ENCODE measurements around the gene DCAF8L2.

DCAF8L2 gene

DNA sequence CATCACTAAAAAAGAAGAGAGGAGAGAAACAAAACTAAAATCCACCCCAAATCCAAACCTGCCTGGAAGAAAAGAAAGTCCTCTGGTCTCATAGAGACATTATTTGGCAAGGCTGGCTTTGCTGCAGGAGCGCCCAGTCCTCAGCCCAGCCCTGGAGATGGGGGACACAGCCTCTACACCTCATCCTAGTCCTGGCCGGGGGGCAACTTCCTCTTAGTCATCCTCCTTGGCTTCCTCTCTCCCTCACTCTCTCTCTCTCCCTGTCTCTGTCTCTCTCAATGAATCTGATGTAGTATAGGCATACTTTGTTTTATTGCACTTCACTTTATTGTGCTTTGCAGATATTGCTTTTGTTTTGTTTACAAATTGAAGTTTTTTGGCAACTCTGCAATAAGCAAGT lies 161.8 kb downstream of the DCAF8L2 start:
- H3K4me1 ChIP-seq = no peaks in the 10 kb centered on the region
- no peaks in the 10 kb centered on the region for H3K27me3 ChIP-seq
- H3K4me3 ChIP-seq (ENCODE audit: low read depth, low read length) = no peak overlapping the region
- H3K9me3 ChIP-seq = no peaks in the 10 kb centered on the region
- no peak for TF ChIP-seq CTCF (IDR thresholded peaks at IDR 0.05; ENCODE audit: low read depth, low read length)
- H3K36me3 ChIP-seq = no peaks in the 10 kb centered on the region
- no peak for DNase-seq

DNA sequence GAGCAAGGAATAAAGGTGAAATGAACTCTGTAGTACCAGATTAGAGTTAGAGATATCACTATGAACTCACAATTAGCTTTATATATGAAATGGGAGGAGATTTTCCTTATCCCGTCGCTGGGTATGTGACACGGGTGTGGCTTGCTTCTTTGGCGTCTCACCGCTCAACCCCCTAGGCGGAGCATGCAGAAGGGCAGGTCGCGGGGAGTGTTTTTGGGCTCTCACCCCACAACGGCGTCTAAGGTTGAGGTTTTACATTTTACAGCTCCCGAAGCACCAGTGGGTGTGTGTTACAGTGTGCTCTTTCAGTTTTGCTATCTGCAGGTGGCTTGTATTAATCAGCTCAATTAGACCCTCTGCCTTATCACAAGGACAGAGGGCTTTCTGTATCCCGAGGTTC lies 175.6 kb downstream of the DCAF8L2 start:
- Histone ChIP-seq H3K4me3 (ENCODE audit: low read depth, low read length) (no peak overlapping the region), H3K4me1 (no peaks in the 10 kb centered on the region), H3K9me3 (no peaks in the 10 kb centered on the region), H3K27me3 (no peaks in the 10 kb centered on the region), H3K36me3 (no peaks in the 10 kb centered on the region)
- DNase-seq = no peak
- no peak for TF ChIP-seq CTCF (IDR thresholded peaks at IDR 0.05; ENCODE audit: low read depth, low read length)

DNA sequence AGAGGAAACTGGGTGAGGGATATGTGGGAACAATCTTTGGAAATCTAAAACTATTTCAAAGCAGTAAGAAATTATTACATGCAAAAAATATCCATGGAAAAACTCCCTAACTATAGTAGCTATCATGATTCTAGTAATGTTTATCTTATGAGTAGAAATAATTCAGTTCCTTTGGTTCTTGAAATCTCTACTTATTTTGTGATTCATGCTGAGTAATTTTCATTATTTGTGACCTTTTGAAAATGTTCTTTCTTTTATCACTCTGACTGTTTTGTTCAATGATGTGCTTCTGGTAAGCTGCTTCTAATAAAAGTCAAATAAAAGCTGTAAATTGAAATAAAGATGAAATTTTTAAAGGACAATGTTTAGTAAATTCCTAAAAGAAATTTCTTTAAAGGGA lies 177.2 kb downstream of the DCAF8L2 start:
- no peaks in the 10 kb centered on the region for H3K27me3 ChIP-seq
- H3K4me1 ChIP-seq = no peaks in the 10 kb centered on the region
- no peak for TF ChIP-seq CTCF (IDR thresholded peaks at IDR 0.05; ENCODE audit: low read depth, low read length)
- no peak overlapping the region for H3K4me3 ChIP-seq (ENCODE audit: low read depth, low read length)
- H3K36me3 ChIP-seq = no peaks in the 10 kb centered on the region
- no peaks in the 10 kb centered on the region for H3K9me3 ChIP-seq
- no peak for DNase-seq

DNA sequence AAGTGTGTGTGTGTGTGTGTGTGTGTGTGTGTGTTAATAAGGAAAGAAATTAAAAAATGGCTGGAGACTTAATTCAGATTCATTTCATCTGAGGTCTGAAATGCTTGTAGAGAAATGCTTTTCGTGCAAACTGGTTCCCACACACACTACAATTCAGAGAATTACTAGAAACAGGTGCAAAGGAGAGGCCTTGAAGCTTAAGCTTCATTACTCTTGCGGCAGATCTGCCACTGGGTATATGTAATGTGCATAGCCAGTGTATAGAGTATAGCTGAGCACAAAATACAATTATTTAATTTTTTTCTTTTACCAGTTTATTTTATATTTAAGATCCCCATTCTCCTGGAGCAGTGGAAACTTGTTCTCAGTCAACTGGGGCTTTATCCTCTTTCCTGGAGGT lies 185.8 kb downstream of the DCAF8L2 start:
- no peak for DNase-seq
- Histone ChIP-seq H3K4me1 (no peaks in the 10 kb centered on the region), H3K27me3 (no peaks in the 10 kb centered on the region), H3K36me3 (no peaks in the 10 kb centered on the region), H3K9me3 (no peaks in the 10 kb centered on the region), H3K4me3 (ENCODE audit: low read depth, low read length) (no peak overlapping the region)
- TF ChIP-seq CTCF (IDR thresholded peaks at IDR 0.05; ENCODE audit: low read depth, low read length) = no peak

- Histone ChIP-seq H3K4me1 (no peaks in the 10 kb centered on the region), H3K4me3 (ENCODE audit: low read depth, low read length) (no peak overlapping the region), H3K27me3 (no peaks in the 10 kb centered on the region), H3K9me3 (no peaks in the 10 kb centered on the region), H3K36me3 (no peaks in the 10 kb centered on the region)
- TF ChIP-seq CTCF (IDR thresholded peaks at IDR 0.05; ENCODE audit: low read depth, low read length) = no peak
- no peak for DNase-seq
These were observed 206.6 kb downstream of the DCAF8L2 start for GRCh38 chrX:27796640-27797257.

GRCh38 chrX:27797575-27797974 lies 207.4 kb downstream of the DCAF8L2 start:
- Histone ChIP-seq H3K4me1 (no peaks in the 10 kb centered on the region), H3K4me3 (ENCODE audit: low read depth, low read length) (no peak overlapping the region), H3K36me3 (no peaks in the 10 kb centered on the region), H3K9me3 (no peaks in the 10 kb centered on the region), H3K27me3 (no peaks in the 10 kb centered on the region)
- DNase-seq = no peak
- TF ChIP-seq CTCF (IDR thresholded peaks at IDR 0.05; ENCODE audit: low read depth, low read length) = no peak

Measured in BE2C (cell line).